ENCODE data around the gene TRPM5. TPM values are rescaled to one million over a fixed set of nuclear protein-coding genes. Genes with fewer than 3 reads are reported as not detected.

Gene TRPM5
- total and polyA plus RNA-seq, 9 of the 15 experiments (the other 6 are each of a cell fraction or from before 2014, with no cell fraction given): not detected

- H3K79me2 ChIP-seq (ENCODE audit: control insufficient read depth, insufficient read depth, low read length): no peaks in the 10 kb centered on the region
- no peak overlapping the region for H3K27ac ChIP-seq (ENCODE audit: extremely low read depth, low read depth, low read length)
- no peak overlapping the region for H3K4me2 ChIP-seq (ENCODE audit: insufficient read depth, low read length)
- TF ChIP-seq ZNF431 (CRISPR knock-in tag; IDR thresholded peaks at IDR 0.05) (no peak), RNF2 (IDR thresholded peaks at IDR 0.05) (no peak), MLX (CRISPR knock-in tag; conservative IDR thresholded peaks at IDR 0.05) (no peak), NR2C1 (IDR thresholded peaks at IDR 0.05) (no peak), NR2C1 (tag; IDR thresholded peaks at IDR 0.05) (no peak), ATF2 (CRISPR knock-in tag; IDR thresholded peaks at IDR 0.05) (no peak), ZFP30 (CRISPR knock-in tag; IDR thresholded peaks at IDR 0.05; ENCODE audit: borderline replicate concordance) (no peak), AFF4 (CRISPR knock-in tag; IDR thresholded peaks at IDR 0.05) (no peak), PTBP1 (IDR thresholded peaks at IDR 0.05; ENCODE audit: low read depth, low read length) (no peak), CXXC5 (CRISPR knock-in tag; IDR thresholded peaks at IDR 0.05) (no peak), HIVEP1 (CRISPR knock-in tag; IDR thresholded peaks at IDR 0.05) (no peak), CTBP1 (IDR thresholded peaks at IDR 0.05; ENCODE audit: borderline replicate concordance) (no peak), SOX6 (IDR thresholded peaks at IDR 0.05) (no peak)
- H3K4me3 ChIP-seq: no peak overlapping the region
- no peak for ATAC-seq
- no peak for DNase-seq (ENCODE audit: extremely low read depth in 1 of 4, low spot score in 3 of 4)
- H3K4me1 ChIP-seq (replicated peaks in 1 of 2; ENCODE audit: control insufficient read depth in 2 of 2, insufficient read depth in 2 of 2, low read length in 2 of 2): peaks cover 0 to 38% of the 10 kb centered on the region in 2 experiments; a peak in 2 of 5 replicates
- peaks cover 8% of the 10 kb centered on the region; the same call in 1 of the 2 replicates for H4K20me1 ChIP-seq (replicated peaks; ENCODE audit: control insufficient read depth, insufficient read depth, low read length)
- no TSS peak for BruUV-seq (replicated peaks)
- H3K36me3 ChIP-seq (ENCODE audit: control insufficient read depth, insufficient read depth, low read length): no peaks in the 10 kb centered on the region
- peaks cover 2% of the 10 kb centered on the region for H3K9me1 ChIP-seq (ENCODE audit: control insufficient read depth, insufficient read depth, low read length)
- H3K27me3 ChIP-seq (ENCODE audit: control insufficient read depth in 2 of 2, insufficient read depth in 2 of 2, low read length in 2 of 2): peaks cover 15 to 65% of the 10 kb centered on the region in 2 experiments; a peak in 4 of 5 replicates
- H2AFZ ChIP-seq (ENCODE audit: low read depth, low read length): no peak overlapping the region
- no peak overlapping the region for H3K9ac ChIP-seq (ENCODE audit: insufficient read depth in 1 of 2, low read depth in 2 of 2, low read length in 2 of 2)
- no peaks in the 10 kb centered on the region for H3K9me3 ChIP-seq (replicated peaks; ENCODE audit: control insufficient read depth, insufficient read depth, low read depth, low read length)
- WGBS (ENCODE audit: insufficient coverage, low coverage, missing lambda C conversion rate): 3% methylated on average over 20 of the region's 26 CpGs
- CTCF ChIA-PET (ENCODE audit: low intra/inter-chr PET ratio): no interaction called here
- POLR2A ChIA-PET: no interaction called here
- FAIRE-seq: no peak
- in situ Hi-C loops (cut with MboI): no loop called here
- intact Hi-C loops (cut with micrococcal nuclease): no loop called here
Observed at GRCh38 chr11:2463766-2464277, 19.5 kb upstream of the TRPM5 start.

All from K562 (cell line).